ENCODE measurements around the gene CKMT1B.
"Not testable (repeated sequence)": the region's sequence is repeated elsewhere in the genome, so short reads cannot be mapped to it uniquely, and the experiment has no call there.

CKMT1B gene

GRCh38 chr15:43638464-43639204 is 44.8 kb downstream of the CKMT1B start:
- DNase-seq: not testable (repeated sequence)

Measured in hypothalamus (tissue), 51 donors.